HG02870 (cell line): ENCODE measurements around the gene SLC22A23.

Experiments
- ATAC-seq: cut with Tn5 transposase; IDR thresholded peaks from one replicate; pipeline ENCODE4 v1.9.1; 2021; ENCODE audit warnings: mild to moderate bottlenecking, moderate library complexity; ENCODE audit not compliant: unreplicated experiment

The SLC22A23 gene

DNA sequence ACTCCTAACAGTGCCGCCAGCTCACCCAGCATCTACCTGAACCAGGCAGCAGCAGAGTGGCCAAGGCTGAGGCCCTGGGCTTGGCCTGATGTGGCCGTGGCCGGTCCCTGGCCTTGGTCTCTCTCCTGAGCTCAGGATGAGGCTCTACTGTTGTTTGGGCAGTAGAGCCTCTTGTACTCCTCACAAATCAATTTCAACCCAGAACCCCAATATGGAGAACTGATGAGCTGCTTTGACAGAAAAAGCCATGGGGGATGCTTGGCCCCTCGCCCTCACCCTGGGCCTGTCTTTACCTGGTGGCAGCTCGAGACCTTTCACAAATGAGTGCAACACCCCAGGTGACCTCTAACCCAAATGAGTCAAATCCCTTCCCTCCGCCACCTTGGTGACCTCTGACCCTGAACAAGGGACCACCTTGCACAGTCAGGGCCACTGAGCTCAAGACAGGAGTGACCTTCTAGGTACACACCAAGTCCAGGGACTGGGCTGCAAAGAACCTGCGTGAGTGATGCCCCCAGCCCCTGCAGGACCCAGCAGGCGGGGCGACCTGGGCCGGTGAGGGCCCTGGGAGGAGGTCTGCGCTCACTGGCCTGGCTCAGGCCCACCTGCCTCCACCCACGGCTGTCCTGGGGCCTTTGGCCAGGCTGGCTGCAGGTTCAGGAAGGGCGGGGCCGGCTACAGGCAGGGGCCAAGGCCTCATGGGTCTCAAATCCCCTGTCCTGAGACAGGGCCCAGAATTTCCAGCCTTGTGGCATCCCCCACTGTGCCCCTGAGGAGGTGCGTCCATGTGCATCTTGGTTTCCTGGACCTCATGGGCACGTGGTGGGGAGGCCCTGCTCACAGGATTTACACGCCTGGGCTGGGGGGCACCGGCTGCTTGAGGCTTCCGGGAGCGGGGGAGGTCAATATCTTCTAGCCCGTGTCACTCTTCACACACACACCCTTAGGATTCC lies 167.9 kb downstream of the SLC22A23 start:
- ATAC-seq, result no peak

DNA sequence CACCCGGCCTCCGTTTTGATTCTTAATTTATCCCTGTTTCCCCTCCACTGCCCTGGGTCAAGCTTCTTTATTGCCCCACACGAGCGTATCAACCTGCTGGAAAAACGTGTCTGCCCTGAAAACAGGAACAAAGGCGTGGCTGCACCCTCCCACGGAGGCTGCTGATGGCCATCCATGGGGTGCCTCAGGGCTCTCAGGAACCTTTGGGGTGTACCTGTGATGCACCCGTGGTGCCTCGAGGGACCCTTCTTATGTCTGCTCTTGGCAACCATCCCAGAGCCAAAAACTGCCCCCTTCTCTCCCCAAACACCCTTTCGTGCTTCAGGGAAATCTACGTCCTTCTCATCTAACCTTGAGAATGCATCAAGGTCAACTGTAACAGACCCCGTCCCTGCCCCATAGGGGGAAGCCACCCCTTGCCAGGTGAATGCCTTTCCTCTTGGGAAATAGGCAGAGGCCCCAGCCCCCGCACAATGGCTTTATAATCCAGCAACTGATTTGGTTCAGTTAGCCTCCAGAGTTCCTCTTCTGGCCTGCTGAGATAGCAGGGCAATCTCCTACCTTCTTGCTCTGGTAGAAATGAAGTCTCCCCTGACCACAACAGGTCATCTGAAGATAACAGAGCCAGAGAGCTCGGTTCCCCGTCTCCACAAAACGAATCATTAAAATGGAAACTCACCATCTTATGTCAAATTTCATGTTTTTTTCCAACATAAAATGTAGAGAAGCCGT lies 168.7 kb downstream of the SLC22A23 start:
- ATAC-seq, result no peak

- ATAC-seq, result no peak
Measured at GRCh38 chr6:3287308-3287707, 169.5 kb downstream of the SLC22A23 start.

GRCh38 chr6:3286641-3287171 lies 170.1 kb downstream of the SLC22A23 start:
- no peak for ATAC-seq

GRCh38 chr6:3285732-3286131 lies 171.1 kb downstream of the SLC22A23 start:
- no peak for ATAC-seq

DNA sequence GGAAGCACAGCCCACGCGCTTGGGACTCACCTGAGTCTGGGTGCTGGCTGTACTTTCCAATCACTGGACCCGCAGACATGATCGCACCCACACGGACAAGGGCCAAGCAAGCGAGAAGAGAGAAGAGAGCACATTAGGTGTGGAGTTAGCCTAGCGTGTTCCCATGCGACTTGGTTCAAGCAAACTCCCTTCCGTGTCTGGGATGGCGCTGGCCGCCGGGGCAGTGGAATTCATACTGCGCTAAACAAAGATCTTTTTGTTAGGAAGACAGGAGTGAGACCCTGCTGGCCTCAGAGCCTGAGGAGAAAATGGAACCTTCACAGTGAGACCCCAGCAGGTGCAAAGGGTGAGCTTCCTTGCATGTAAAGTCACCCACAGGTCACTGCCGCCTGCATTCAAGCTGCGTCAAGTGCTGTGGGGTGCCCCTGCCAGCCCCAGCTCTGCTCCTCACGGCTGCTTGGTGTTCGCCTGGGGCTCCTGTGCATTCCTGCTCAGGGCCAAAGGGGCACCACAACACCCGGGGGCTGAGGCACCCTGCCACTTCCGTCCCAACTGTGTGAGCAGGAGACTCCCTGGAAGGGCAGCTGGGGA lies 171.7 kb downstream of the SLC22A23 start:
- ATAC-seq, result no peak

DNA sequence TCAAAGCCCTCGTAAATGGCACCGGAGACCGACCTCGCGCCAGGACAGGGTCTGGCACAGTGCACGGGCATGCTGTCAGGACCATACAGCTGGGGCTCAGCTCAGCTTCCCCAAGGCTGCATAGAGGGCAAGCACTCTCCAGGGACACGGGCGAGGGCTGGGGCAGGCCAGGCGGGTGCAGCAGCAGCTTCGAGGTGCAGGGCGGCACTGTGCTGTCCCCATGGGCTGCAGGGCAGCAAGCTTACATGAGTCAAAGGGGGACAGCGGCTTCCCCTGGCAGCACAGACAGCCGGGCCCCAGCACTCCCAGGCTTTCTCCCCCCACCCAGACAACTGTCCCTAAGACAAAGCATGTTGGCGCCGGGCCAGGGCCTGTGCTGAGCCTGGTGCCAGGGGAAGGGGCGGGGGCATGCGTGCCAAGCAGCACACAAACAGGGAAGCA lies 172.4 kb downstream of the SLC22A23 start:
- no peak for ATAC-seq

DNA sequence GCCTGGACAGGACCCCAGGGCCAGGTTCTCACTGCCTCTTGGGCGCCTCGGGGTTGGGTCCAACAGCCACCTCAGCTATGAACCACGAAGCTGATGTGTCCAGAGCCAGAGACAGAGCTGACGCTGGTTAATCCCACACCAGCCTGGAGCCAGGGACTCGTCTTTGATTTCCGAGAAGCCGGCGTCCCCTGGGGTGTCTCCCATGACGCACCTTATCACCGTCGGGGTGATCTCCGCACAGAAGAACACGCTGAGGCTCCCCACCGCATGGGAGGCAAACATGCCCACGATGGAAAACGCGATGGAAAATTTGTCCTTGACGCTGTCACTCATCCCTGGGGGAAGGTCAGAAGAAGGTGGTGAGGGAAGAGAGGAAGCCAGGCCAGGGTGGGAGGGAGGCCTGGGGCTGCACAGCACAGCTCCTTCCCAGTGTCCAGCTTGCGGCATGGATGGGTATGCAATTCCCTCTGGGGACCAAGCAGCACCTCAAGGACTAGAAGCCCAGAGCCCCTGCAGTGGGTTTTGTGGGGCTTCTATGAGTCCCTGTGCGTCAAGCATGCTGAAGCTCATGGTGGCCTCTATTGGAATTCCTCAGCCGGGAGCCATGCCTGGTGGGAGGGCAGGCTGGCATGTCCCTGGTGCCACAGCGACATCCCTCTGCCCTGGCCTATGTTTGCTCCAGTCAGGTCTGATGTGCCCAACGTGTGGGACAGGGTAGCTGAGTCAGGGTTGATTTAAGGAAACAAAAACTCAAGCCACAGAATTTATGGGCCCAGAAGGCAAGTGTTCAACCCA lies 173.0 kb downstream of the SLC22A23 start:
- no peak for ATAC-seq

GRCh38 chr6:3283241-3283640 lies 173.6 kb downstream of the SLC22A23 start:
- ATAC-seq, result no peak

DNA sequence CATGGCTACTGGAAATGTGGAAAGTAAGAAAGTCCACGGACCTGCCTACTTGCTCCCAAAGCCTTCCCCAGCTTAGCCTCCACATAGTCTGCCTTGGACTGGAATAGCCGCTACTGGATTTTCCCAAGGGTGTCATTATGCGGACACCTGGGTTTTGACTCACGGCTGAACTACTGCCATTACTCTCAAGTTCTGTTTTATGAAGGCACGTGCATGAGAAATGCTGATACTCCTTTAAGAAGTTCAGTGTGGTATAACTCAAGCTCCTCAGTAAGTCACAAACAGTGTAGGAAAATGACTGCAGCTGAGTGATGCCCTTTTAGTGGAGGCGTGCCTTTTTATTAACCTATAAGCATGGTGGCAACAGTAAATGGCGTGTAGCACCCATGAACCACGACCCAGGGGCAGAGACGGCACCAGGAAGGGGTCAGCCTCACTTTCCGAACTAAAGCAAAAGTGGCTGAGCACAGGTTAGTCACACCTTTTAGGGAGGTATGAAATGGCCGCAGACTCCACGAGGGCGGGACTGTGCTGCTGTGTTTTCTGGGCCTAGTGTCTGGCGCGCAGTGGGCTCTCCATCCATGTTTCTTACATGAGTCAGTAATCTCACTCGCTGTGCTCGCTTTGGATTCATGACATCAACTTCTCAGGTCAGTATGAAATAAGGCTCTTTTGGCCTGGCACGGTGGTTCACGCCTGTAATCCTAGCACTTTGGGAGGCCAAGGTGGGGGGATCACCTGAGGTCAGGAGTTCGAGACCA lies 174.2 kb downstream of the SLC22A23 start:
- ATAC-seq, result no peak

DNA sequence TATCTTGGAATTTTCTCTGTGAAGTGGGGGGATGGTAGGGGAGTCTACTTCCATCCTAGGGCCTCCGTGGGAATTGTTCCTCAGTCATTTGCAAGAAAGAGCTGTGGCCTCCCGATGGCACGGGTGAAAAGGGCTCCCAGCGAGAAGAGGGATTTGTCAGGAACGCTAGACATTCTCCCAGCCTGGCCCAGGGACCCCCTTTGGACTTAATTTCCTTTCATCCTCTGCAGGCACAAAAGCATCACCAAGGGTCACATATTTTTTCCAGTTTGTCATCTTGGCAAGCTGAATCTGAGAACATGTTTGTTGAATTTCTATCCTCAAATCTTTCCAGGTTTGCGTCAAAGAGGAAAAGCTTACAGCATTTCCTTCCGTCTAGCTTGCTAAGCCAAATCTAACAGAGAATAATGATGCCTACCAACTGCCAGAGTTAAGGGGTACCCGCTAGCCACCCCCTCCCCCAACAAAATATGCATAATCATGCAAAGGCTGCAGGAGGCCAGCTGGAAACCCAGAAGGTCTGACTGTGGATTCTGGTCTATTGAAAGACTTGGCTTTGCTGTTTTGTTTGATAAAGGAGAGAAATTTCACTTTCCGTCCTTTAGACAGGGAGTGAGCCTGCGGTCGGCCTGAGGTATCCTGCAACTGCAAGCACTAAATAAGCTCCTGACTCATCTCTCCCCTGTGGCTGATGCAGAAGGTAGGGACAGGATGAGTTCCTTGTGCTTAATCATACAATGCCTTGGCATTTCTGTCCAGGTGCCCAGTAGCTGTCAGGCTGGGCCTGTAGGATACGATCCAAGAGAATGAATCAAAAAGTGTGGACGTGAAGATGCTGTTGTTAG lies 175.0 kb downstream of the SLC22A23 start:
- ATAC-seq, result no peak

DNA sequence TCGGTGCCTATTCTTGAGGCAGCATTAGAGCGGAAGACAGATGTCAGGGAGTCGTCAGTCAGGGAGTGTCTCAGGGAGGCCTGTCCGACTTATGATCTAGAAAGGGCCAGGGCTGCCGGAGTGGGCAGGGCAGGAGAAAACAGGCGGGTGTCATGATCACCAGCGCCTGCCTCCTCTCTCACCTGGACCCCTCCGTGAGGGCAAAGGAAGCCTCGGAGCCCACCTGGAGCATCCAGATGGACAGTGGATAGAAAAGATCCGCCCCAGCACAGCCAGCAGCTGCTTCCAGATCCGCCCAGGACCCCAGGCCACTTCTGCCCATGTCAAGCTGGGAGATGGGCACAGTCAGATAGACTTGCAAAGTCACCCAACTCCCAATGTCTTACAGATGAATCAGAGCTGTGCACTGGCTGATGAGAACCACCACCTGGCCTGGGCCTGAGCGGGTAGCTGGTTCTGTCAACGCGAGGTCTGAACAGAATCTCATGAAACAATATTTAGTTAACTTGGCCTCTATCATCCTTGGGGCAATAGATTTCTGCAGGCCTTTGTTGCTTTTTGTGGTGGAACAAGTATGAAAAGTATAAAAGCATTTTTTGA lies 175.9 kb downstream of the SLC22A23 start:
- ATAC-seq, result no peak

- ATAC-seq, result no peak
Measured at GRCh38 chr6:3280091-3280490, 176.8 kb downstream of the SLC22A23 start.

- ATAC-seq, result no peak
Measured at GRCh38 chr6:3278691-3279090, 178.2 kb downstream of the SLC22A23 start.

DNA sequence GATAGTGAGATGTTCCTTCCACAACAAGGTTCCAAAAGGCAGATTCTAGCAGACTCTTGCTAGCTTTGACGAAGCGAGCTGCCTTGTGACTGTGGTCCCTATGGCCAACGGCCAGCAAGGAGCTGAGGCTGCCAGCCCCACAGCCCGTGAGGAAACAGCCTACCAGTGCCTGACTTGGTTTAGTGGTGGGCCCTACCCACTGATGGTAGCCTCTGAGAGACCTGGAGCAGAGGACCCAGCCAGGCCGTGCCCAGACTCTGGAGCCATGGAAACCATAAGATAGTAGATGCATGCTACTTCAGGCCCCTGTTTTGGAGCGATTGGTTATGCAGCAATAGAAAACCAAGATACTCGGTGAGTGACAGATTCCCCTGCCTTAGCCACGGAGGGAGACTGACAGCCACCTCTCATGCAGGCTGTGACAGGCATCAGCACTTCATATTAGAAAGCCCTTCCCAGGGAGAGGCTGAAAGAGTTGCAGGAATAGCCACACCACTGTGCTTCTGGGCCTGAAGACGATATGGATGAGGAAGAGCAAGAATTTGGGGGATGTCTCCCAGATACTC lies 178.9 kb downstream of the SLC22A23 start:
- no peak for ATAC-seq

- no peak for ATAC-seq
Measured at GRCh38 chr6:3277251-3277650, 179.6 kb downstream of the SLC22A23 start.

DNA sequence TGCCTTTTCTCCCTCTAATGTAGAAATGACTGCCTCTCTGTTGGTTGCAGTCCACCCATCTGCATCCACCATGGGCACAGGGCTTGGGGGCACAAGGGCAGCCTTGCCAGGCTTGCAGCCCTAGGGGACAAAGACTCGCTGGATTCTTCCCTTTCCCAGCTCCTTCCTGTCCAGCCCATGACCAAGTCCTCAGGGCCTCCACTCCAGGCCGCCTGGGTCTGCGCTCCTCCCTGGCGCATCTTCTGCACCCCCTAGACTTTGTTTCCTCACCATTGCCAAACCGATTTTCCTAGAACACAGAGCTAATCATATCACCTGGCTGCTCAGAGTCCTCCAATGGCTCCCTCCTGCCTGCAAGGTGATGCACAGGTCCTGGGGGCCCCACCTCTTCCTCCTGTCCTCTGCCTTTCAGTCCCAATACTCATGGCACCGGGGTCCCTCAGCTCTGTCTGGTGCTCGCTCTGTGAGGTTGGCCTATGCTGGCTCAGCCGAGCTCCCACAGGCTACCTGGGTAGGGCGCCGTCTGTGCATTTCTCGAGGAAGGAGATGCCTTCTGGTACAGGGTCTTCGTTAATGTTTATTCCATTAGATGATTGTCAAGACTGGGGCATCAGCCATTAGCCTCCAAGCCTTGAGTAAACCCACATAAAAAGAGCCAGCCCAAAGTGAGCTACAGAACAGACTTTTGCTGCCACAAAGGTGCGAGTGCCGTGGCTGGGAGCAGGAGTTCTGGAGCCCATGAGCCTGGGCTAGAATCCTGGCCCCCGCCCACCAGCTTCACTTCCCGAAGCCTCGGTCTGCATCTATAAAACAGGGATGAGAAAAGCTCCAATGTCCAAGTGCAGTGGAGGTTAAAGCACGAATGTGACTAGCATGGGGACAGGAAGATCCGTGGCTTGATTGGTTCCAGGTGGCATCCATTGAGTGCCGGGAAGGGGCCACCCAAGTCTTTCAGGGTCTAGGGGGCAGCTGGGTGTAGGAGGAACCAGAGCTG lies 180.4 kb downstream of the SLC22A23 start:
- no peak for ATAC-seq
